Erythroblast (primary cell): Measurements from ENCODE around the gene SPATA17.

Experiments used
- GATA1 ChIP-seq: IDR thresholded peaks from 2 replicates; pipeline ENCODE4 v1.6.1; 2011; ENCODE audit warnings: low read depth, mild to moderate bottlenecking, control low read depth, low read length, moderate library complexity
- POLR2A ChIP-seq: IDR thresholded peaks from 2 replicates; pipeline ENCODE4 v1.6.1; 2011; ENCODE audit warnings: mild to moderate bottlenecking, low read length

- no peak for TF ChIP-seq POLR2A
- TF ChIP-seq GATA1, result no peak
These were observed 250.6 kb downstream of the SPATA17 start for GRCh38 chr1:217881607-217882332.
